Mammary epithelial cell (primary cell): Measurements from ENCODE around the gene OS9.

Experiments used
- EZH2 ChIP-seq: IDR thresholded peaks from 2 replicates; pipeline ENCODE4 v1.6.1; 2012; ENCODE audit warnings: low read length, inconsistent platforms, borderline replicate concordance
- TF ChIP-seq, protein P1 (sequence below), 2 donors: IDR thresholded peaks in 1 of 2; conservative IDR thresholded peaks in 1 of 2; 2 replicates each; pipeline ENCODE4 v1.5.1; 2011 to 2012; ENCODE audit warnings: inconsistent platforms in 2 of 2, low read length in 2 of 2, mild to moderate bottlenecking in 2 of 2, control low read depth in 1 of 2, low read depth in 1 of 2; ENCODE audit not compliant: insufficient read depth in 1 of 2; ENCODE audit errors: extremely low read depth in 1 of 2

DNA sequence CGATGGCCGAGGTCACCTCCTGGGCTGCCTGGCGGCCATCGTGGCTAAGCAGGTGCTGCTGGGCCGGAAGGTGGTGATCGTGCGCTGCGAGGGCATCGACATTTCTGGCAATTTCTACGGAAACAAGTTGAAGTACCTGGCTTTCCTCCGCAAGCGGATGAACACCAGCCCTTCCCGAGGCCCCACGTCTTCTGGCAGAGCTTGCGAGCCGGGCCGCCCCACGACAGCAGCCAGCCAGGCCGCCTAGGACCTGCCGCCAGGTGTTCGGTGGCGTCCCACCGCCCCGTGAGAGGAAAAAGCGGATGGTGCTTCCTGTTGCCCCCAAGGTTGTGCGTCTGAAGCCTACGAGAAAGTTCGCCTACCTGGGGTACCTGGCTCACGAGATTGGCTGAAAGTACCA is 19.2 kb upstream of the OS9 start:
- TF ChIP-seq EZH2: no peak
- TF ChIP-seq, protein P1, sequence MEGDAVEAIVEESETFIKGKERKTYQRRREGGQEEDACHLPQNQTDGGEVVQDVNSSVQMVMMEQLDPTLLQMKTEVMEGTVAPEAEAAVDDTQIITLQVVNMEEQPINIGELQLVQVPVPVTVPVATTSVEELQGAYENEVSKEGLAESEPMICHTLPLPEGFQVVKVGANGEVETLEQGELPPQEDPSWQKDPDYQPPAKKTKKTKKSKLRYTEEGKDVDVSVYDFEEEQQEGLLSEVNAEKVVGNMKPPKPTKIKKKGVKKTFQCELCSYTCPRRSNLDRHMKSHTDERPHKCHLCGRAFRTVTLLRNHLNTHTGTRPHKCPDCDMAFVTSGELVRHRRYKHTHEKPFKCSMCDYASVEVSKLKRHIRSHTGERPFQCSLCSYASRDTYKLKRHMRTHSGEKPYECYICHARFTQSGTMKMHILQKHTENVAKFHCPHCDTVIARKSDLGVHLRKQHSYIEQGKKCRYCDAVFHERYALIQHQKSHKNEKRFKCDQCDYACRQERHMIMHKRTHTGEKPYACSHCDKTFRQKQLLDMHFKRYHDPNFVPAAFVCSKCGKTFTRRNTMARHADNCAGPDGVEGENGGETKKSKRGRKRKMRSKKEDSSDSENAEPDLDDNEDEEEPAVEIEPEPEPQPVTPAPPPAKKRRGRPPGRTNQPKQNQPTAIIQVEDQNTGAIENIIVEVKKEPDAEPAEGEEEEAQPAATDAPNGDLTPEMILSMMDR (conservative IDR thresholded peaks at IDR 0.05 in 1 of 2, IDR thresholded peaks at IDR 0.05 in 1 of 2; ENCODE audit: extremely low read depth in 1 of 2, insufficient read depth in 1 of 2, low read depth in 1 of 2, low read length in 2 of 2): no peak
